SK-N-MC (cell line): Measurements from ENCODE around the gene ACOXL.

Experiments used
- DNase-seq: peaks from one replicate; pipeline ENCODE4 v3.0.0-alpha.2; 2011; ENCODE audit warnings: low read depth, low spot score
- H3K27ac ChIP-seq: fragments of 200-600 bp; sonication (generic); 2 replicates; pipeline ENCODE4 v1.5.1; 2016; ENCODE audit warnings: mixed run types
- H3K36me3 ChIP-seq: fragments of 200-600 bp; sonication (generic); 2 replicates; pipeline ENCODE4 v1.6.1; 2017; ENCODE audit warnings: antibody characterized with exemption, low read length, mixed read lengths; ENCODE audit not compliant: insufficient read depth
- H3K4me3 ChIP-seq: fragments of 200-600 bp; sonication (generic); 2 replicates; pipeline ENCODE4 v1.5.1; 2016
- H3K9ac ChIP-seq: fragments of 200-600 bp; sonication (generic); 2 replicates; pipeline ENCODE4 v1.8.0; 2017; ENCODE audit warnings: mixed run types, mixed read lengths; ENCODE audit not compliant: insufficient read length
- H3K9me3 ChIP-seq: fragments of 200-600 bp; sonication (generic); 2 replicates; pipeline ENCODE4 v1.6.1; 2017; ENCODE audit warnings: low read depth, mild to moderate bottlenecking, antibody characterized with exemption, low read length, moderate library complexity, mixed read lengths
- EZH2 ChIP-seq: fragments of 200-600 bp; sonication (generic); IDR thresholded peaks from one replicate; pipeline ENCODE4 v1.6.1; 2017; ENCODE audit warnings: antibody characterized with exemption
- FOXP2 ChIP-seq: optimal IDR thresholded peaks from 2 replicates; pipeline ENCODE3; 2011; ENCODE audit warnings: mild to moderate bottlenecking, moderate library complexity; ENCODE audit not compliant: insufficient read depth; ENCODE audit errors: extremely low read length, control extremely low read depth
- POLR2AphosphoS5 ChIP-seq: IDR thresholded peaks from 2 replicates; pipeline ENCODE4 v1.6.1; 2012; ENCODE audit warnings: mild to moderate bottlenecking, low read depth, low read length, borderline replicate concordance

ACOXL gene

DNA sequence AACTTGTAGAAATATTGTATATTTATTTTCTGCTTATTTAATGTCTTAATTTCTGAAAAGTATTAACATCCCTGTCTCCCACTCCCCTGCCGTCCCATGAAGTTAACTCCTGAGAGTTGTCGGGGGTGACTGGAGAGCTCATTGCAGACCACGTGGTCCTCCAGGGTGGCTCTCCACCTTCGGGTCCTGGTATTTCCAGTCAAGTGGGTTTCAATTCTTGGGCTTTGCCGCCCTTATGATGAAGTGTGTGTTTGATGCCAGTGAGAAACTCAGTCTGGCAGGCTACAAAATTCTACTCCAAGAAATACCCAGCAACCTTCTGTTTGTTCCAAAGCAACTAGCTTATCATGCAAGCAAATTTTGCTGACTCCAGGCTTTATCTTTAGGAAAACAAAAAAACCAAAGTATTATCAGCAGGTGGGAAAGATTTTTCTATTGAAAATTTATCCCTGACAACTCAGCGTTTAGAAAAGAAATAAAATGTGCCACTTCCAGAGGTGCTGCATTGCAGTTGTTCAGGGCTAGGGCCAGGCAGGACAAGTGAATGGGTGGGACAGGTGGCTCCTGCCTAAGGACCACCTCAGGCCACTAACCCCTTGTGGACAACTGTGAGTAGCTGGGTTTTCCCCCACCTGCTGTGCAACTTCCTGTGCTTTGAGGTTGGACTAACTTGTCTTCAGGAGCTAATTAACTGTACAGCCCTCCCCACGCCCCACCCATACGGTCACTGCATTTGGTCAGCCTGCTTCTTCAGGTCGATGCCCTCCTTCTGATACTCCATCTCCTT, 434.9 kb downstream of the ACOXL start:
- H3K36me3 ChIP-seq = no peaks in the 10 kb centered on the region; the same call in 1 of the 2 replicates
- no peak for TF ChIP-seq EZH2
- no peak for TF ChIP-seq FOXP2
- no peak for TF ChIP-seq POLR2AphosphoS5

DNA sequence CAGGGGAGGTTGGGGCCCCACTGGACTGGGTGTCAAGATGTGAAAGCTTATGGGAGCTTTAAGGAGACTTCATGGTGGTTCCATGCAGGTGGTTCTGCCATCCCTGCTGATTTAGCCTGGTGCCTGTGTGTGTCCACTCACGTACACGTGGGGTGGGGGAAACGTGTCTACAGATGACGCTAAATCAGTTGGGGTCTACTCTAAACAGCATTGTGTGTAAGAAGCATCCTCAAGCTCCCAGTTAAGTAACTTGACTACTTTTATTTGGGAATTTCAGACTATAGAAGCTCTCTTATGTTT, 435.4 kb downstream of the ACOXL start:
- no peak overlapping the region for H3K9ac ChIP-seq

More for the DNA sequence above, 434.9 kb downstream of the ACOXL start:
- H3K27ac ChIP-seq = no peak overlapping the region
- no peaks in the 10 kb centered on the region for H3K9me3 ChIP-seq
- H3K4me3 ChIP-seq = no peak overlapping the region
- no peak for DNase-seq
- no peak overlapping the region for H3K9ac ChIP-seq

More for the DNA sequence above, 435.4 kb downstream of the ACOXL start:
- no peak overlapping the region for H3K4me3 ChIP-seq
- no peaks in the 10 kb centered on the region for H3K9me3 ChIP-seq
- TF ChIP-seq POLR2AphosphoS5 (no peak), EZH2 (no peak), FOXP2 (no peak)
- no peak for DNase-seq
- H3K36me3 ChIP-seq = no peaks in the 10 kb centered on the region; the same call in 1 of the 2 replicates
- H3K27ac ChIP-seq = no peak overlapping the region
